Retinal pigment epithelial cell (primary cell): ENCODE data around the gene DSG1.
"Not testable (repeated sequence)": the region's sequence is repeated elsewhere in the genome, so short reads cannot be mapped to it uniquely, and the experiment has no call there.

Experiments
- DNase-seq: peaks from one replicate; pipeline ENCODE4 v3.0.0-alpha.2; 2010; ENCODE audit warnings: low read depth
- H3K4me3 ChIP-seq: 2 replicates; pipeline ENCODE4 v1.5.1; 2011; ENCODE audit warnings: mild to moderate bottlenecking, low read length, control low read depth, moderate library complexity
- CTCF ChIP-seq: conservative IDR thresholded peaks from 2 replicates; pipeline ENCODE4 v1.5.1; 2011; ENCODE audit warnings: low read depth, low read length, control low read depth, inconsistent platforms

The DSG1 gene

GRCh38 chr18:31275722-31276463 lies 42.1 kb upstream of the DSG1 start:
- no peak for TF ChIP-seq CTCF
- DNase-seq = no peak
- no peak overlapping the region for H3K4me3 ChIP-seq

- H3K4me3 ChIP-seq = no peak overlapping the region
- DNase-seq = peak; percentile 24
- no peak for TF ChIP-seq CTCF
These were observed 39.3 kb upstream of the DSG1 start for GRCh38 chr18:31278609-31279071.

- TF ChIP-seq CTCF = no peak
- no peak for DNase-seq
- no peak overlapping the region for H3K4me3 ChIP-seq
These were observed 37.5 kb upstream of the DSG1 start for GRCh38 chr18:31280502-31280901.

- H3K4me3 ChIP-seq = no peak overlapping the region
- DNase-seq = no peak
- TF ChIP-seq CTCF = no peak
These were observed 36.5 kb upstream of the DSG1 start for GRCh38 chr18:31281437-31281836.

- H3K4me3 ChIP-seq, DNase-seq: not testable (repeated sequence)
These were observed 28.5 kb upstream of the DSG1 start for GRCh38 chr18:31289446-31289845.

GRCh38 chr18:31291688-31292087 lies 26.3 kb upstream of the DSG1 start:
- DNase-seq = no peak
- no peak overlapping the region for H3K4me3 ChIP-seq
- TF ChIP-seq CTCF = no peak

GRCh38 chr18:31294199-31294747 lies 23.7 kb upstream of the DSG1 start:
- no peak for TF ChIP-seq CTCF
- H3K4me3 ChIP-seq = no peak overlapping the region
- DNase-seq = no peak
